Mesothelial cell of epicardium (in vitro differentiated cells): ENCODE measurements around the gene EDC3. TPM values are rescaled to one million over a fixed set of nuclear protein-coding genes. Genes with fewer than 3 reads are reported as not detected.
A peak's percentile ranks its signal among the peaks of the same experiment; 100 is the strongest.

ENCODE experiments used
- DNase-seq, 2 experiments: peaks; one replicate each; pipeline ENCODE4 v3.0.0; 2021; ENCODE audit warnings: low spot score in 2 of 2; ENCODE audit not compliant: unreplicated experiment in 2 of 2
- H3K27ac Mint-ChIP-seq: 2 replicates; pipeline ENCODE4 v1.8.0; 2021; ENCODE audit warnings: mixed read lengths
- H3K27me3 Mint-ChIP-seq: 2 replicates; pipeline ENCODE4 v1.8.0; 2021; ENCODE audit warnings: low read depth, mixed read lengths
- H3K36me3 Mint-ChIP-seq: 2 replicates; pipeline ENCODE4 v1.8.0; 2021; ENCODE audit warnings: mixed read lengths
- H3K4me1 Mint-ChIP-seq: 2 replicates; pipeline ENCODE4 v1.8.0; 2021; ENCODE audit warnings: mixed read lengths
- H3K4me3 Mint-ChIP-seq: 2 replicates; pipeline ENCODE4 v1.8.0; 2021; ENCODE audit warnings: mild to moderate bottlenecking, moderate library complexity, mixed read lengths
- H3K9me3 Mint-ChIP-seq: 2 replicates; pipeline ENCODE4 v1.8.0; 2021; ENCODE audit warnings: mixed read lengths
- CTCF ChIP-seq: fragments of 200-600 bp; sonication (generic); IDR thresholded peaks from one replicate; pipeline ENCODE4 v1.5.0; 2021; ENCODE audit warnings: antibody characterized with exemption; ENCODE audit not compliant: unreplicated experiment
- total RNA-seq: library from RNA; stranded (reverse); gene quantifications from 3 replicates; pipeline ENCODE4 v1.2.1, GENCODE V29; 2021

The EDC3 gene
- total RNA-seq, 1 donor from 2014 or later, result 69.5 TPM

GRCh38 chr15:74716651-74717050 lies 20.8 kb upstream of the EDC3 start:
- Mint-ChIP-seq H3K4me3 (no peak overlapping the region), H3K4me1 (no peaks in the 10 kb centered on the region), H3K27me3 (peaks cover 27% of the 10 kb centered on the region), H3K36me3 (no peaks in the 10 kb centered on the region), H3K27ac (no peak overlapping the region), H3K9me3 (no peaks in the 10 kb centered on the region)
- no peak for DNase-seq
- no peak for TF ChIP-seq CTCF

- Mint-ChIP-seq H3K4me3 (no peak overlapping the region), H3K9me3 (no peaks in the 10 kb centered on the region), H3K36me3 (no peaks in the 10 kb centered on the region), H3K4me1 (no peaks in the 10 kb centered on the region), H3K27me3 (peaks cover 43% of the 10 kb centered on the region), H3K27ac (no peak overlapping the region)
- no peak for DNase-seq
- no peak for TF ChIP-seq CTCF
Measured at GRCh38 chr15:74712311-74712710, 16.5 kb upstream of the EDC3 start.

- no peak for TF ChIP-seq CTCF
- Mint-ChIP-seq H3K27ac (no peak overlapping the region), H3K9me3 (no peaks in the 10 kb centered on the region), H3K27me3 (peaks cover 54% of the 10 kb centered on the region), H3K4me3 (no peak overlapping the region), H3K4me1 (no peaks in the 10 kb centered on the region), H3K36me3 (no peaks in the 10 kb centered on the region)
- DNase-seq, result no peak
Measured at GRCh38 chr15:74710319-74711094, 14.7 kb upstream of the EDC3 start.

- no peaks in the 10 kb centered on the region for H3K4me1 Mint-ChIP-seq
- H3K27ac Mint-ChIP-seq, result no peak overlapping the region
- H3K9me3 Mint-ChIP-seq, result no peaks in the 10 kb centered on the region
- H3K4me3 Mint-ChIP-seq, result no peak overlapping the region
- no peak for DNase-seq
- TF ChIP-seq CTCF, result no peak
- H3K36me3 Mint-ChIP-seq, result no peaks in the 10 kb centered on the region
- peaks cover 60% of the 10 kb centered on the region for H3K27me3 Mint-ChIP-seq
Measured at GRCh38 chr15:74709892-74710291, 14.1 kb upstream of the EDC3 start.

- DNase-seq, result no peak
- Mint-ChIP-seq H3K4me3 (no peak overlapping the region), H3K27ac (no peak overlapping the region), H3K9me3 (no peaks in the 10 kb centered on the region), H3K36me3 (no peaks in the 10 kb centered on the region), H3K4me1 (no peaks in the 10 kb centered on the region), H3K27me3 (peaks cover 68% of the 10 kb centered on the region)
- no peak for TF ChIP-seq CTCF
Measured at GRCh38 chr15:74709011-74709410, 13.2 kb upstream of the EDC3 start.

GRCh38 chr15:74696808-74697207 lies 984 bp upstream of the EDC3 start:
- Mint-ChIP-seq H3K4me1 (peaks cover 27% of the 10 kb centered on the region), H3K27ac (peak overlapping the region; percentile 99), H3K36me3 (no peaks in the 10 kb centered on the region), H3K9me3 (no peaks in the 10 kb centered on the region), H3K4me3 (peak overlapping the region; percentile 98), H3K27me3 (peaks cover 20% of the 10 kb centered on the region)
- no peak for TF ChIP-seq CTCF
- DNase-seq, result no peak
